ENCODE measurements around the gene UBE3A.

DNA sequence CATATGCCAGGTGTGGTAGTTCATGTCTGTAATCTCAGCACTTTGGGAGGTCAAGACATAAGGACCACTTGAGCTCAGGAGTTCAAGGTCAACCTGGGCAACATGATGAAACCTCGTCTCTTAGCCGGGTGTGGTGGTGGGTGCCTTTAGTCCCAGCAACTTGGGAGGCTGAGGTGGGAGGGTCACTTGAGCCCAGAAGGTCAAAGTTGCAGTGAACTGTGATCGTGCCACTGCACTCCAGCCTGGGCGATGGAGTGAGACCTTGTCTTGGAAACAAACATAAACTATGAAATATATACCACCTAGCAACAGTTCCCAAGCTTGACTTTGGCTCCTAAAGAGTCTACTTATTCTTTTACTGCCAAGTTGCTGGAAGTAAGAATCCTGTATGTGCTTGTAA lies 30.9 kb downstream of the UBE3A start:
- TF ChIP-seq, protein P1, sequence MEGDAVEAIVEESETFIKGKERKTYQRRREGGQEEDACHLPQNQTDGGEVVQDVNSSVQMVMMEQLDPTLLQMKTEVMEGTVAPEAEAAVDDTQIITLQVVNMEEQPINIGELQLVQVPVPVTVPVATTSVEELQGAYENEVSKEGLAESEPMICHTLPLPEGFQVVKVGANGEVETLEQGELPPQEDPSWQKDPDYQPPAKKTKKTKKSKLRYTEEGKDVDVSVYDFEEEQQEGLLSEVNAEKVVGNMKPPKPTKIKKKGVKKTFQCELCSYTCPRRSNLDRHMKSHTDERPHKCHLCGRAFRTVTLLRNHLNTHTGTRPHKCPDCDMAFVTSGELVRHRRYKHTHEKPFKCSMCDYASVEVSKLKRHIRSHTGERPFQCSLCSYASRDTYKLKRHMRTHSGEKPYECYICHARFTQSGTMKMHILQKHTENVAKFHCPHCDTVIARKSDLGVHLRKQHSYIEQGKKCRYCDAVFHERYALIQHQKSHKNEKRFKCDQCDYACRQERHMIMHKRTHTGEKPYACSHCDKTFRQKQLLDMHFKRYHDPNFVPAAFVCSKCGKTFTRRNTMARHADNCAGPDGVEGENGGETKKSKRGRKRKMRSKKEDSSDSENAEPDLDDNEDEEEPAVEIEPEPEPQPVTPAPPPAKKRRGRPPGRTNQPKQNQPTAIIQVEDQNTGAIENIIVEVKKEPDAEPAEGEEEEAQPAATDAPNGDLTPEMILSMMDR (IDR thresholded peaks at IDR 0.05; ENCODE audit: insufficient read depth, low read depth, low read length), result no peak
- no peak for TF ChIP-seq EZH2 (IDR thresholded peaks at IDR 0.05; ENCODE audit: insufficient read depth, low read length)

Data from astrocyte (in vitro differentiated cells and primary cell).